G401.6 (cell line): ENCODE data around the gene SLC25A6.
"Not testable (repeated sequence)": the region's sequence is repeated elsewhere in the genome, so short reads cannot be mapped to it uniquely, and the experiment has no call there.

Source experiments
- FAIRE-seq: peaks from 2 replicates; lab custom pipeline; 2012; peaks lifted over from hg19 to GRCh38; lab: Jason Lieb, UNC

The SLC25A6 gene

GRCh38 chrX:1389181-1389992, 2.5 kb downstream of the SLC25A6 start:
- no peak for FAIRE-seq

DNA sequence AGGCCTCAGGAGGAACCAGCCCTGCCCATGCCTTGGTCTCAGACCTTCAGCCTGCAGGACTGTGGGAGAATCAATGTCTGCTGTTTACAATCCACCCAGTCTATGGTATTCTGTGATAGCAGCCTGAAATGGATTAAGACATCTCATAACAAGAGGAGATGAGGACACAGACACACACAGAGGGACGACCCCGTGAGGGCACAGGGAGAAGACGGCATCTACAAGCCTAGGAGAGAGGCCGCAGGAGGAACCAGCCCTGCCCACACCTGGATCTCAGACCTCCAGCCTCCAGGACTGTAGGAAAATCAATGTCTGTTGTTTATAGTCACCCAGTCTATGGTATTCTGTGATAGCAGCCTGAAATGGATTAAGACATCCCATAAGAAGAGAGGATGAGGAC, 3.3 kb downstream of the SLC25A6 start:
- FAIRE-seq: no peak

DNA sequence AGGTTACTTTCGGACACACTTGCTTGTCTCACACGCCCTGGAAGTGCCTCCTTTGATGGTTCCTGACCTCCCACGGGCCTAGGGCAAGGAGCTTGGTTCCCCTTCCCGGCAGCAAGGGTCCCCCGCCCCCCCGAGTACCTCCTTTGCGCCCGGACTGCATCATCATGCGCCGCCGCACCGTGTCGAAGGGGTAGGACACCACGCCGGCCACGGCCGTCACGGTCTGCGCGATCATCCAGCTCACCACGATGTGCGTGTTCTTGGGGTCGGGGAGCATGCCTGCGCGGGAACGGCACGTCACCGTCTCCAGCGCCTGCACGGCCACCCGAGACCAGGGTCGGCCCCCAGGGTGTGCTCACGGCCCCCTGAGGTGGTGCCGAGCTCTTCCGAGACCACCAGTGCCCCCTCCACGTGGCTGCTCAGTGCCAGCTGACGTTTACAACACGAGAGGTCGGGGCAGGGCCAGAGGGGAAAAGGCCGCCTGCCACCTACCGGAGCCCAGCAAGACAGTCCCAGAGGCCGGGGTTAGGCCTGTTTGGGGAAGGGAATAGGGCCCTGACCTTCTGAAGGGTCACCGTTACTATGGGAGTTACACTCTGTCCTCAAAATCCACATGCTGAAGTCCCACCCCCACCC, 4.7 kb downstream of the SLC25A6 start:
- FAIRE-seq: no peak

GRCh38 chrX:1386338-1387127, 5.4 kb downstream of the SLC25A6 start:
- FAIRE-seq: no peak

- FAIRE-seq: no peak
Measured at GRCh38 chrX:1385253-1386223, 6.4 kb downstream of the SLC25A6 start.

GRCh38 chrX:1384658-1385252, 7.2 kb downstream of the SLC25A6 start:
- FAIRE-seq: no peak

DNA sequence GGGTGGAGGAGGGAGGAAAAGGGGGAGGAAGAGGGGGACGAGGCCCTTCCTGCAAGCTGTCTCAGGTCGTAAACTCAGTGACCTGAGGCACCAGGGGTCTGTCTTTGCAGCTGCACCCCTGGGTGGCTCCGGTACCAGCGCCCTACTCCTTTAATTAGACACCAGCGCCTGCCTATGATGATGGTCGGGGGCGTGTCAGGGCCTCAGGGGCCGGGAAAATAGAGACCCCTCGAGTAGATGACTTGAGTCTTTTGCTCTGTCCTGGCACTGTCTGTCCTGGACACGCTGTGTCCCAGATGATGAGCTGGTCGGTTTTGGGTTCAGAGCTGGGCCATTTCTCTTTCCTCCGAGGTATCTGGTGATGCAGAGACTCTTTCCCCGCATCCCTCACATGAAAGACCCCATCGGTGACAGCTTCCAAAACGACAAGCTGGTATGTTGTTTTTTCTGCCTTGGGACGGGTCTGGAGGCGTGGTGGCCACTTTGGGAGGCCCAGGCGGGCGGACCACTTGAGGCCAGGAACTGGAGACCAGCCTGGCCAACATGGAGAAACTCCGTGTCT, 11.2 kb downstream of the SLC25A6 start:
- FAIRE-seq: no peak

DNA sequence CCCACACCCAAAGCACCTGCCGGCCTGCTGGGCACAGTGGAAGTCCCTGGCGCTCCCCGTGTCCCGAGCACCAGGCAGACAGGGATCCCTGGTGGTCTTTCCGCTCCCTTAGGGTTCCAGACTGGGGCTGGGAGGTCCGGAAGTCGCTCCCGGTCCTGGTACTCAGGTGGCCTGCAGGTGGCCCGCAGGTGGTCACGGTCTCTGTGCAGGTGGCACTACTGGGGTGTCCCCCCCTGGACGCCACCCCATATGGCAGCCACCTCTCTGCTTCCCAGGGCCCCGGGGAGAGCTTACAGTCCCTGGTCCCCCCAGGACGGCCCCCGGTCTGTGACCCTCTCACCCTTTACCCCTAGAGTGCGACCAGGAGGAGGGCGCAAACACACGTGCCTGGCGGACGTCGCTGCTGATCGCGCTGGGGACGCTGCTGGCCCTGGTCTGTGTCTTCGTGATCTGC, 13.6 kb downstream of the SLC25A6 start:
- no peak for FAIRE-seq

- no peak for FAIRE-seq
Measured at GRCh38 chrX:1368385-1368698, 23.6 kb downstream of the SLC25A6 start.

GRCh38 chrX:1366363-1366762, 25.6 kb downstream of the SLC25A6 start:
- not testable (repeated sequence) for FAIRE-seq

GRCh38 chrX:1361910-1362309, 30.0 kb downstream of the SLC25A6 start:
- no peak for FAIRE-seq

DNA sequence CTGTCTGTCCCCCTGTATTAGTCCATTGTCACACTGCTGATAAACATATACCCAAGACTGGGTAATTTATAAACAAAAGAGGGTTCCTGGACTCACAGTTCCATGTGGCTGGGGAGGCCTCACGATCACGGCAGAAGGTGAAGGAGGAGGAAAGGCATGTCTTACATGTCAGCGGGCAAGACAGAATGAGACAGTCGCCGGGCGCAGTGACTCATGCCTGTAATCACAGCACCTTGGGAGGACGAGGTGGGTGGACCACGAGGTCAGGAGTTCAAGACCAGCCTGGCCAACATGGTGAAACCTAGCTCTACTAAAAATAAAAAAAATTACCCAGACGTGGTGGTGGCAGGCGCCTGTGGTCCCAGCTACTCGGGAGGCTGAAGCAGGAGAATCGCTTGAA, 30.6 kb downstream of the SLC25A6 start:
- FAIRE-seq: no peak

- FAIRE-seq: no peak
Measured at GRCh38 chrX:1360171-1360570, 31.7 kb downstream of the SLC25A6 start.

- no peak for FAIRE-seq
Measured at GRCh38 chrX:1359477-1359873, 32.4 kb downstream of the SLC25A6 start.

DNA sequence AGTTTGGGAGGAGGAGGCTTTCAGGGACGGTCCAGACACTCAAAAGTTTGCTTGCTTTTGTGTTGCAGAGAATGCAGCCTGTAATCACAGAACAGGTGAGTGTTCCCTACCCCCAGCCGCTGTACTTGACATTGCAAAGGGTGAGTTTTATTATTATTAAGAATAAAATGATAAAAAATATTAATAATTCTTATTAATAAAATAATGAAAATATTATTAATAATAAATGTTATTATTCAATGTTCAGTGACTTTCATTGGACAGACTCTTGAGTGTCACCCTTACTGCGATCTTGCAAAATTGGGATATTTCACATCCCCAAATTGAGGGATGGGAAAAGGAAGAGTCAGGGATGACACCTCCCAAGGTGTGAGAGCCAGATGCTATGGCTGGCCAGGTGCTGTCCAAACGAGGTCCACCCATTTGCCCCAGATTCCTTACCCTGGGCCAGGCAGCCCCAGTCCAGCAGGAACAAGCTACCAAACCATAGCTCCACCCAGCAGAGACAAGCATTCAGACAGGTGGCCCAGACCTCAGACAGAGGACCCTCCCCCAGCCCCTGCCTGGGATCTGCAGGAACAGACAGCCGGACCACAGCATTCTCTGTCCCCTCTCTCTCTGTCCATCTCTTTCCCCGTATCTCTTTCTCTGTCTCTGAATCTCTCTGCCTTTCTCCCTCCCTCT, 33.0 kb downstream of the SLC25A6 start:
- FAIRE-seq: no peak

DNA sequence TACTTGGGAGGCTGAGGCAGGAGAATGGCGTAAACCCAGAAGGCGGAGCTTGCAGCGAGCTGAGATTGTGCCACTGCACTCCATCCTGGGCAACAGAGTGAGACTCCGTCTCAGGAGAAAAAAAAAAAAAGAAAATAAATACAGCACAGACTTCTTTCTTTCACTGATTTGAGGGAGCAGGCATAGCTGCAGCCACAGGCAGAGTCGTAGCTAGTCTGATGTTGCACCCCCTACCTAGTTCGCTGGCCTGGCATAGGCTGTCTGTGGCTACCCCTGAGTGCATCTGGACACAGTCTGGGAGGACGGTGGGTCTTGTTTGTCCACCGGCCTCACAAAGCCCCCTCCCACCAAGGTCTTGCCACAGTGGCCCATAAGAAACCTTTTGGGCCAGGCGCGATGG, 33.9 kb downstream of the SLC25A6 start:
- FAIRE-seq: no peak

- FAIRE-seq: no peak
Measured at GRCh38 chrX:1355131-1356046, 36.5 kb downstream of the SLC25A6 start.

DNA sequence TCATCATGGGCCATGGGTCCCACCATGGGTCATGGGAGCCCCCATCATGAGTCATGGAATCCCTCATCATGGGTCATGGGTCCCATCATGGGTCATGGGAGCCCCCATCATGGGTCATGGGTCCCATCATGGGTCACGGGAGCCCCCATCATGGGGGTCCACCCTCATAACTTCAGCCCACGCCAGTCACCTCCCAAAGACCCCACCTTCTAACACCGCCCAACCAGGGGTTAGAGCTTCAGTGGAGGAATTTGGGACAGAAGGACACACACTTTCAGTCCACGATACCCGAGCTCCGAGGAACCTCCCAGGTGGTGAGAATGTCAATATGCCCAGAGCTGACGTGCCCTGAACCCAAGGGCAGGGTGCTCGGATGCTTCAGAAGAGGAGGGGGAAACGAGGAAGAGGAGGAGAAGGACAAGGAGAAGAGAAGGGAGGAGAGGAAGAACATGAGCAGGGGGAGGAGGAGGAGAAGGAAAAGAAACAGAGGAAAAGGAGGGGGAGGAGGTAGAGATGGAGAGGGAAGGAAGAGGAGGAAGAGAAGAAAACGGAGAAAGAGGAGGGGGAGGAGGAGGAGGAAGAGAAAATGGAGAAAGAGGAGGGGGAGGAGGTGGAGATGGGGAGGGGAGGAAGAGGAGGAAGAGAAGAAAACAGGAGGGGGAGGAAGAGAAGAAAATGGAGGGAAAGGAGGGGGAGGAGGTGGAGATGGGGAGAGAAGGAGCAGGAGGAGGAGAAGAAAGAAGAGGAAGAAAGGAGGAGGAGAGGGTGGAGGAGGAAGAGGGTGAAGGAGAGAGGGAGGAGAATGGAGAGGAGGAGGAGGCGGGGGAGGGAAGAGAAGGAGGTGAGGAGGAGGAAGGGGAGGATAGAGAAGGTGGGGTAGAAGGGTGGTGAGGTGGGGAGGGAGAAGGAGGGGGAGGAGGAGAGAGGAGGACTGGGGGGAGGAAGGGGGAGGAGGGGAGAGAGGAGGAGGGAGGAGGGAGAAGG, 37.6 kb downstream of the SLC25A6 start:
- FAIRE-seq: no peak
